GM19463 (cell line): Measurements from ENCODE around the gene ADARB2.

Experiments
- ATAC-seq: cut with Tn5 transposase; IDR thresholded peaks from one replicate; pipeline ENCODE4 v1.9.1; 2021; ENCODE audit warnings: mild to moderate bottlenecking, moderate library complexity; ENCODE audit not compliant: unreplicated experiment

Gene ADARB2

DNA sequence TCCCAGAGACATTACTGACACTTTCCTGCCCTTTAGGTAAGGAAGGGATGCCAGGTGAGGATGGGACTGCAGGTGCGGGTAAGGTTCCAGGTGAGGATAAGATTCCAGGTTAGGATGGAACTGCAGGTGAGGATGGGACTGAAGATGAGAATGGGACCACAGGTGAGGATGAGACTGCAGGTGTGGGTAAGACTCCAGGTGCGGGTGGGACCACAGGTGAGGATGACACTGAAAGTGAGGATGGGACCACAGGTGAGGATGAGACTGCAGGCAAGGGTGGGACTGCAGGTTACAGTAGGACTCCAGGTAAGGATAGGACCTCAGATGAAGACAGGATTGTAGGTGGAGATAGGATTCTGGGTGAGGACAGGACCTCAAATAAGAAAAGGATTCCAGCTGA lies 358.9 kb downstream of the ADARB2 start:
- no peak for ATAC-seq

DNA sequence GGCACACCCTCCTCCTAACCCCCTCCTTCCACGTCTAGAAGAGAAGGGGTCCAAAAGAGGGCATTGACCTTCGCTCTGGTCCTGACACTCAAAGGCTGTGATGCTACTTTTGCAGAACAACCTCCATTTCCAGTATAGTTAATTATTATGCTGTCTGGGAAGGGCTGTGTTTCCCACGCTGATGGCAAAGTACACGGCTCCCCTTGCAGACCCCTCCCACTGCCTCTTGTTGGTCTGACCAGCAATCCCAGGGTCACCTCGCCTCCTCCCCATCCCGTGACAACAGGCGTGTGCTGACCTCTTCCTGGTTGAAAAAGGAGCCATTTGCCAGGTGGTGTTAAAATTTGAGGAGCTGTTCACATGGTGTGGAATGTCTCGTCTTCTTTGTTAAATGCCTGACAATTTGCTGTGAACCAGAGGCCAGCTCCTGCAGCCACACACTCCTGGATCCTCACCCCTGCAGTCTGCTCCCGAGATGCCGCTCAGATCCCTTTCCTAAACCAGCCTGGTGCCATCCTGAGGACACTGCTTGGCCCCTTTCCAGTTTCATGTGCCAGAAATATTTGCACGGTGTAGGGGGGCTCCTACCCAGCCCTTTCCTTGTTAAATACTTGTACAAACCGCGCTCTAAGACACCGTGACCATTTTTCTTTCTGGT lies 359.5 kb downstream of the ADARB2 start:
- ATAC-seq, result no peak

DNA sequence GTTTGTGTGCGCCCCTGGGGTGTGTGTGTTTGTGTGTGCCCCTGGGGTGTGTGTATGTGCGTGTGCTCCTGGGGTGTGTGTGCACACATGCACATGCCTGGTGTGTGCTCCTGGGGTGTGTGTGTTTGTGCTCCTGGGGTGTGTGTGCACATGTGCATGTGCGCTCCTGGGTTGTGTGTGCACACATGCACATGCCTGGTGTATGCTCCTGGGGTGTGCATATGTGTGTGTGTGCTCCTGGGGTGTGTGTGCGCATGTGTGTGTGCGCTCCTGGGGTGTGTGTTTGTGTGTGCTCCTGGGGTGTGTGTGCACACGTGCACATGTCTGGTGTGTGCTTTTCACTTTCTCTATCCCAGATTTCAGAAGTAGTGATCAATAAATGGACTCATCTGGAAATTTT lies 360.1 kb downstream of the ADARB2 start:
- no peak for ATAC-seq

- no peak for ATAC-seq
These were observed 360.9 kb downstream of the ADARB2 start for GRCh38 chr10:1376384-1376945.

DNA sequence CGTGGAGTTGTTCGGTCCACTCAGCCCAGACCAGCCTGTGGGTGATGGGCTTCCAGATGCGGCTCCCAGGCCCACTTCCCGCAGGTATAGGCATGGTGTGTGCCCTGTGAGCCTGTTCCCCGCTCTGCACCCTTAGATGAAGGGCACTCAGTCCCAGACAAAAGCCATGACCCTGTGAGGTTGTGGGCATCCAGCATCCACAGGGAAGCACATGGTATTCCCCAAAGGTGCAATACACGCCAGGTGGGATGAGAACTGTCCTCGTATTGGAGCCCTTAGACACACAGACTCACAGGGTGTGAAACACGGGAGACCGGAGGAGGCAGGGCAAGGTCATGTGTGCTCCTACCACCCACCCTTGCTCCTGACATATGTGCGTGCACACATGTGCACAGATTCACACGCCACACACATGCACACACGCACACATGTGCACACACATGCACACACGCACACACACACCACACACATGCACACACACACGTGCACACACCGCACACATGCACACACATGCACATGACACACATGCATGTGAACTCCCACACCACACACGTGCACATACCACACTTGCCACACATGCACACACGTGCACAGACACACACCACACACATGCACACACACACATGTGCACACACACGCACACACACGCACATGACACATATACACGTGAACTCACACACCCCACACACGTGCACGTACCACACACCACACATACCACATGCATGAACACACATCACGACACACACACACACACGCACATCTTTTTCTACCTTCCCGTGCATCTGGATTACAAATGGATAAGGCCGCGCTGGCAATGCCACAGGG lies 361.8 kb downstream of the ADARB2 start:
- ATAC-seq, result no peak

GRCh38 chr10:1374511-1375345 lies 362.6 kb downstream of the ADARB2 start:
- no peak for ATAC-seq

GRCh38 chr10:1373287-1373686 lies 364.0 kb downstream of the ADARB2 start:
- no peak for ATAC-seq

DNA sequence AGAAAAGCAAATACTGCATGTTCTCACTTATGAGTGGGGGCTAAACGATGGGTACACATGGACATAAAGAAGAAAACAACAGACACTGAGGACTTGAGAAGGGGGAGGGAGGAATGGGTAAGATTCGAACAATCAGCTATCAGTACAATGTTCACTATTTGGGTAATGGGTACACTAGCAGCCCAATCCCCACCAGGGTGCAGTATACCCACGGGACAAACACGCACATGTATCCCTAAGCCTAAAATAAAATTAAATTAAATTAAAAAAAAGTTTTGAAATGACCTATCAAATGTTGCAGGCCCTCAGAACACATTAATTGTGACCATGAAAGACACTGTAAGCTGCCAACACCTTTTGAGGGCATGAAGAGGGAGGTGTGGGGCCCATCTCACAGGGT lies 365.1 kb downstream of the ADARB2 start:
- no peak for ATAC-seq

GRCh38 chr10:1370298-1370697 lies 367.0 kb downstream of the ADARB2 start:
- ATAC-seq, result no peak

DNA sequence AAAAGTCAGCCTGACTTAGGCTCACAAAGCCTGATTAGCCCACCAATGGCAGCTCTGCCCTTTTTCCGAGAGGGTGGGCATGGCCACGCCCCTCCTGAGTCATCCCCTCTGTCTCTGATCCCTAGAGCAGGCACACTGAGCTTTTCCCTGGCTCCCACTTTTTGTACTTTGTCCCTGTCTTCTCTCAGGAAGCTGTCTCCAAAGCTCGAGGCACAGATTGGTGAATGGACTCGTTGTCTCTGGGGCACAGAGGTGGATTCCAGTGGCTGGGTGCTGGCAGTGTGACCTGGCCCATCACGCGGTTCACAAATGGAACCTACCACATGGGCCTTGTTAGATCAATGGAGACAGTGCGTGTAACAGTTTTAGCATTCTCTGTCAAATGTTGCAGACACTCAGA lies 367.7 kb downstream of the ADARB2 start:
- no peak for ATAC-seq

GRCh38 chr10:1369197-1369596 lies 368.1 kb downstream of the ADARB2 start:
- ATAC-seq, result no peak

- no peak for ATAC-seq
These were observed 368.5 kb downstream of the ADARB2 start for GRCh38 chr10:1368842-1369171.

- no peak for ATAC-seq
These were observed 369.1 kb downstream of the ADARB2 start for GRCh38 chr10:1367938-1368841.

DNA sequence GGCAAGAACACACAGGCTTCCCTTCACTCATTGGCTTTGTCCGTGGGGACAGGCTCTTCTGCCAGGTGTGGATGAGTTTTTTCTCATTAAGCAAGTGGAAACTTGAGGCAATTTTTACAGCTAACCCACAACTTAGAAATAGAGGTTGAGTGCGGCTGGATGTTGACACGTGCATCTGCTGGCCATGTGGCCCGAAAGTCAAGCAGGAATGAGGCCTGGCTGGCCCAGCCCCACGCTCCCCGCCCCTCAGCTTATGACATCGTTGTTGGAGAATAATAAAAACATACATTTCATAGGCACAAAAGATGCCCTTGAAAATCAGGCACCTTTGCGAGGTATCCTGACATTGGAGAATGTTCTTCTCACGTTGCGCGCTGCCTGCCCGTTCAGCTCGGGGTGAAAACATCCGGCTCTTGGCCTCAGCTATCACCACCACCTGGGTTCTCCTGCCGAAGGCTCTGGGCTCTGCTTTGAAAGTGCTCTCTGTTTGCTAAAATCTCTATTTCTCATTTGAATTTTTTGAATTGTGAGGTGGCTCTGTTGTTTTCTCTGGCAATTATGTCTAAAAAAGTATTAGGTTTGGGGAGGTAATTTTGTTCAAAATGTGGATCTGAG lies 370.4 kb downstream of the ADARB2 start:
- ATAC-seq, result no peak

GRCh38 chr10:1366322-1366691 lies 371.0 kb downstream of the ADARB2 start:
- ATAC-seq, result no peak

GRCh38 chr10:1365540-1366321 lies 371.6 kb downstream of the ADARB2 start:
- no peak for ATAC-seq

DNA sequence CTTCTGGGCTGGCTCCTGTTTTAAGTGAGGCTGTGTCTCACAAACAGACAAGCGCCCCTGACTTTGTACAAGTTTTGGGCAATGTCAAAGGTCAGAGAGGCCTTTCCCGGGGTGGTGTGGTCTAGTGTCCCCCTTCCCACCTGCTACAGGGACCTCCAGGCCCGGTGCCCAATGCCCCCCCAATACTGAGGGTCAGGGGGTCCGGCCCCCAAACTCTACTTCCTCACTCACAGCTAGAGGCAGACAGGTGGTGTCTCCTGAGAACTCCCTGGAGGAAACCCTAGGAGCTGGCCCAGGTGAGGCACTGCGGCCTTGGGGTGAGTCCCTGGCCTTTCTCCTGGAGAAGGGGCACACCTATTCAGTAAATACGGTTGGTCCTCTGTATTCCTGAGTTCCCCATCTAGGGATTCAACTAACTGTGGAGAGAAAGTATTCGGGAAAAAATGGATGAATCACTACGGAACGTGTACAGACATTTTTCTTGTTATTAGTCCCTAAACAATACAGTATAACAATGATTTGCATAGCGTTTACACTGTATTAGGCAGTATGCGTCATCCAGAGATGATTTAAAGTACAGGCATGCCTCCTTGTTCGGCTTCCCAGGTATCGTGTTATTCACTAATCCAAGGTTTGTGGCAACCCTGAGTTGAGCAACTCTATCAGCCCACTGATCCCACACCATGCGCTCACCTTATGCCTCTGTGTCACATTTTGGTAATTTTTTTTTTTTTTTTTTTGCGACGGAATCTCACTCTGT lies 373.0 kb downstream of the ADARB2 start:
- no peak for ATAC-seq

GRCh38 chr10:1363446-1364121 lies 373.7 kb downstream of the ADARB2 start:
- no peak for ATAC-seq
